Activated naive CD4-positive, alpha-beta T cell treated with Interleukin-2 at 50 U/mL for 16 hours (primary cell): Measurements from ENCODE around the gene EVI5L.

Source experiments
- DNase-seq: peaks from one replicate; pipeline ENCODE4 v3.0.0-alpha.2; 2020

EVI5L gene

GRCh38 chr19:7862413-7862951 lies 32.5 kb downstream of the EVI5L start:
- peak; percentile 66 for DNase-seq

- DNase-seq: no peak
Observed at GRCh38 chr19:7863157-7863970, 33.3 kb downstream of the EVI5L start.

GRCh38 chr19:7863971-7864689 lies 34.1 kb downstream of the EVI5L start:
- no peak for DNase-seq

- DNase-seq: no peak
Observed at GRCh38 chr19:7864690-7865074, 34.7 kb downstream of the EVI5L start.

GRCh38 chr19:7865262-7865911 lies 35.4 kb downstream of the EVI5L start:
- no peak for DNase-seq

GRCh38 chr19:7866399-7867091 lies 36.5 kb downstream of the EVI5L start:
- no peak for DNase-seq

GRCh38 chr19:7867092-7867844 lies 37.2 kb downstream of the EVI5L start:
- no peak for DNase-seq

GRCh38 chr19:7868326-7868670 lies 38.3 kb downstream of the EVI5L start:
- DNase-seq: peak; percentile 27

GRCh38 chr19:7868671-7869452 lies 38.8 kb downstream of the EVI5L start:
- DNase-seq: peak; percentile 84

- peak; percentile 79 for DNase-seq
Observed at GRCh38 chr19:7869453-7869909, 39.5 kb downstream of the EVI5L start.

GRCh38 chr19:7869910-7870511 lies 40.0 kb downstream of the EVI5L start:
- peak; percentile 55 for DNase-seq

- DNase-seq: peak; percentile 44
Observed at GRCh38 chr19:7870571-7871436, 40.8 kb downstream of the EVI5L start.

GRCh38 chr19:7871437-7872305 lies 41.7 kb downstream of the EVI5L start:
- DNase-seq: peak; percentile 79

GRCh38 chr19:7872306-7873204 lies 42.5 kb downstream of the EVI5L start:
- no peak for DNase-seq

- no peak for DNase-seq
Observed at GRCh38 chr19:7873304-7874075, 43.5 kb downstream of the EVI5L start.

GRCh38 chr19:7874076-7874896 lies 44.3 kb downstream of the EVI5L start, which contains the start of gene PRR36:
TSS of gene PRR36 (minus strand) at chr19:7874390. CDS start at chr19:7873689, 701 bp downstream.
- peak; percentile 21 for DNase-seq
